ENCODE results near the gene FGF9.

DNA sequence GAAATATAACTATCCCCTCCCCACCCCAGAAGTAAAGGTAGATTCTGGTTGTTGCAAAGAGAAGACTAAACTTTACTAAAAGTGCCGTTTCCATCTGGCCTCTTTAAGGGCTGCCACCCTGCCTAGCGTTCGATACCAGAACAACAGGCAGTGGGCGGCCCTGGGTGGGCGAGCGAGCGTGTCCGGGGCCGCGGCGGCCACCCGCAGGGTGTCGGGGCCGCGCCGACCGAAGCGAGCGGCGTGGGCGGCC is 2.6 kb downstream of the FGF9 start:
- TF ChIP-seq POLR2A (IDR thresholded peaks at IDR 0.05; ENCODE audit: low read length) (no peak), GATA1 (IDR thresholded peaks at IDR 0.05; ENCODE audit: low read depth, low read length) (no peak)

Data from erythroblast (primary cell).